OCI-LY3 (cell line): ENCODE data around the gene ADCY5.

Source experiments
- EZH2phosphoT487 ChIP-seq: fragments of 200-600 bp; shearing (Covaris generic); IDR thresholded peaks from 2 replicates; pipeline ENCODE4 v1.6.1; 2018; ENCODE audit warnings: antibody characterized with exemption, mixed run types, low read depth
- TF ChIP-seq, protein P1 (sequence below): fragments of 200-600, 300-600 bp; sonication (generic); IDR thresholded peaks from 2 replicates; pipeline ENCODE4 v1.5.1; 2014; ENCODE audit warnings: antibody characterized with exemption, low read length, low read depth

DNA sequence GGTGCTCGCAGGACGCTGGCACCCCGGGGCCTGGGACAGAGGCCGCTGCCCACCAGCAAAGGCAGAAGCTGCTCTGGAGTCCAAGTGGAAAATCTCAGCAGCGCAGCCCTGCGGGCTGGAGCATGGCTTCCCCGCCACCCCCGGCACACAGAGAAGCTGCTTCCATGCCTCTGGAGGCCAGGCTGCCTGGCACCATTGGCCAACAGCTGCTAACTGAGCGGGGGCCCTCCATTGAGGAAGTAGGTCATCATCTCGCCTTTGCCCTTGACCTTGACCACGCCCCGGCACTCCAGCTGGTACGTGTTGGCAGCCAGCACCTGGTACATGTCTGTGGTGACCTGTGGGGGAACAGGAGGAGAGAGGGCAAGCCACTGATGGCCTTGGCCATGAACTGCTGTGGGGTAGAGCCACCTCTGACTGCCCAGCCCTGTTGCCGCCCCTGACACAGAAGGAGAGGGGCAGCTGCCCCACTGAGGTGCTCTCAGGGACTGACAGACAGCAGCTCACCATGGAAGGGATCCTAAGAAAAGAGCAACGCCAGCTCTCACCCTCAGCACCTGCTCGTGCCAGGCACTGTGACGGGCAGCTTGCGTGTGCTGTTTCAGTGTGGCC, 164.4 kb downstream of the ADCY5 start:
- TF ChIP-seq EZH2phosphoT487, result no peak
- TF ChIP-seq, protein P1, sequence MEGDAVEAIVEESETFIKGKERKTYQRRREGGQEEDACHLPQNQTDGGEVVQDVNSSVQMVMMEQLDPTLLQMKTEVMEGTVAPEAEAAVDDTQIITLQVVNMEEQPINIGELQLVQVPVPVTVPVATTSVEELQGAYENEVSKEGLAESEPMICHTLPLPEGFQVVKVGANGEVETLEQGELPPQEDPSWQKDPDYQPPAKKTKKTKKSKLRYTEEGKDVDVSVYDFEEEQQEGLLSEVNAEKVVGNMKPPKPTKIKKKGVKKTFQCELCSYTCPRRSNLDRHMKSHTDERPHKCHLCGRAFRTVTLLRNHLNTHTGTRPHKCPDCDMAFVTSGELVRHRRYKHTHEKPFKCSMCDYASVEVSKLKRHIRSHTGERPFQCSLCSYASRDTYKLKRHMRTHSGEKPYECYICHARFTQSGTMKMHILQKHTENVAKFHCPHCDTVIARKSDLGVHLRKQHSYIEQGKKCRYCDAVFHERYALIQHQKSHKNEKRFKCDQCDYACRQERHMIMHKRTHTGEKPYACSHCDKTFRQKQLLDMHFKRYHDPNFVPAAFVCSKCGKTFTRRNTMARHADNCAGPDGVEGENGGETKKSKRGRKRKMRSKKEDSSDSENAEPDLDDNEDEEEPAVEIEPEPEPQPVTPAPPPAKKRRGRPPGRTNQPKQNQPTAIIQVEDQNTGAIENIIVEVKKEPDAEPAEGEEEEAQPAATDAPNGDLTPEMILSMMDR, result no peak
